ENCODE results near the gene LANCL3.
"Not testable (repeated sequence)": the region's sequence is repeated elsewhere in the genome, so short reads cannot be mapped to it uniquely, and the experiment has no call there.

Gene LANCL3

GRCh38 chrX:37571426-37572107, at the start of gene LANCL3:
LANCL3 (plus strand) TSS chrX:37571661; CDS start chrX:37571871, 210 bp downstream.
- DNase-seq, result not testable (repeated sequence)

- not testable (repeated sequence) for DNase-seq
Observed at GRCh38 chrX:37523673-37524072, 47.8 kb upstream of the LANCL3 start.

- no peak for DNase-seq
Observed at GRCh38 chrX:37541991-37542390, 29.5 kb upstream of the LANCL3 start.

- no peak for DNase-seq
Observed at GRCh38 chrX:37542791-37543190, 28.7 kb upstream of the LANCL3 start.

- no peak for DNase-seq
Observed at GRCh38 chrX:37543324-37543723, 28.1 kb upstream of the LANCL3 start.

GRCh38 chrX:37544531-37544930, 26.9 kb upstream of the LANCL3 start:
- DNase-seq, result not testable (repeated sequence)

GRCh38 chrX:37545066-37545465, 26.4 kb upstream of the LANCL3 start:
- DNase-seq, result no peak

- not testable (repeated sequence) for DNase-seq
Observed at GRCh38 chrX:37549619-37550018, 21.8 kb upstream of the LANCL3 start.

GRCh38 chrX:37553476-37553875, 18.0 kb upstream of the LANCL3 start:
- no peak for DNase-seq

- DNase-seq, result not testable (repeated sequence)
Observed at GRCh38 chrX:37565254-37565653, 6.2 kb upstream of the LANCL3 start.

- DNase-seq, result not testable (repeated sequence)
Observed at GRCh38 chrX:37570349-37570748, 1.1 kb upstream of the LANCL3 start.

GRCh38 chrX:37572108-37572587, 687 bp downstream of the LANCL3 start:
- peak; percentile 15 for DNase-seq

GRCh38 chrX:37573121-37573520, 1.7 kb downstream of the LANCL3 start:
- not testable (repeated sequence) for DNase-seq

GRCh38 chrX:37578045-37578444, 6.6 kb downstream of the LANCL3 start:
- no peak for DNase-seq

GRCh38 chrX:37580080-37580479, 8.6 kb downstream of the LANCL3 start:
- no peak for DNase-seq

GRCh38 chrX:37587337-37587736, 15.9 kb downstream of the LANCL3 start:
- DNase-seq, result not testable (repeated sequence)

- DNase-seq, result no peak
Observed at GRCh38 chrX:37590047-37590446, 18.6 kb downstream of the LANCL3 start.

- peak; percentile 4 for DNase-seq
Observed at GRCh38 chrX:37594755-37595382, 23.4 kb downstream of the LANCL3 start.

GRCh38 chrX:37599729-37600128, 28.3 kb downstream of the LANCL3 start:
- DNase-seq, result no peak

GRCh38 chrX:37603938-37604409, 32.5 kb downstream of the LANCL3 start:
- DNase-seq, result no peak

GRCh38 chrX:37607243-37607642, 35.8 kb downstream of the LANCL3 start:
- DNase-seq, result no peak

GRCh38 chrX:37608156-37608555, 36.7 kb downstream of the LANCL3 start:
- no peak for DNase-seq

GRCh38 chrX:37609727-37610126, 38.3 kb downstream of the LANCL3 start:
- DNase-seq, result no peak

- DNase-seq, result no peak
Observed at GRCh38 chrX:37613933-37614332, 42.5 kb downstream of the LANCL3 start.
